Renal pelvis (tissue), 12 donors: ENCODE results near the gene TATDN2. TPM values are rescaled to one million over a fixed set of nuclear protein-coding genes. Genes with fewer than 3 reads are reported as not detected.
A peak's percentile ranks its signal among the peaks of the same experiment; 100 is the strongest.

ENCODE experiments used
- DNase-seq: peaks from one replicate; pipeline ENCODE4 v3.0.0-alpha.2; 2013
- long read RNA-seq, 16 experiments: transcript quantifications; one replicate each; lab custom pipeline, GENCODE V29; 2026
- polyA plus RNA-seq, 3 donors: library from polyadenylated mRNA; unstranded; fragments of 120-200 nt; gene quantifications; one replicate each; pipeline ENCODE4 v1.2.1, GENCODE V29; 2013; ENCODE audit not compliant: insufficient read length in 3 of 3

Gene TATDN2
- polyA plus RNA-seq: 10 to 100 TPM; 29.9 to 36.5 (median 34.9) TPM
- long read RNA-seq, donor 1, full-length matches to known transcripts: 3 of 3 reads
- long read RNA-seq, donor 1, partial matches to known transcripts: 0 of 3 reads
- long read RNA-seq, donor 1, other reads (novel, unspliced or antisense): 0 of 3 reads
- long read RNA-seq, donor 2, full-length matches to known transcripts: 1 of 1 reads
- long read RNA-seq, donor 2, partial matches to known transcripts: 0 of 1 reads
- long read RNA-seq, donor 2, other reads (novel, unspliced or antisense): 0 of 1 reads
- long read RNA-seq, donor 3, full-length matches to known transcripts: 2 of 2 reads
- long read RNA-seq, donor 3, partial matches to known transcripts: 0 of 2 reads
- long read RNA-seq, donor 3, other reads (novel, unspliced or antisense): 0 of 2 reads
- long read RNA-seq, donor 4, full-length matches to known transcripts: 4 of 4 reads
- long read RNA-seq, donor 4, partial matches to known transcripts: 0 of 4 reads
- long read RNA-seq, donor 4, other reads (novel, unspliced or antisense): 0 of 4 reads
- long read RNA-seq, donor 5, full-length matches to known transcripts: 3 of 3 reads
- long read RNA-seq, donor 5, partial matches to known transcripts: 0 of 3 reads
- long read RNA-seq, donor 5, other reads (novel, unspliced or antisense): 0 of 3 reads
- long read RNA-seq, donor 6, full-length matches to known transcripts: 3 of 14 reads
- long read RNA-seq, donor 6, partial matches to known transcripts: 11 of 14 reads
- long read RNA-seq, donor 6, other reads (novel, unspliced or antisense): 0 of 14 reads
- long read RNA-seq, donor 7, full-length matches to known transcripts: 1 of 7 reads
- long read RNA-seq, donor 7, partial matches to known transcripts: 6 of 7 reads
- long read RNA-seq, donor 7, other reads (novel, unspliced or antisense): 0 of 7 reads
- long read RNA-seq, donor 8, full-length matches to known transcripts: 1 of 1 reads
- long read RNA-seq, donor 8, partial matches to known transcripts: 0 of 1 reads
- long read RNA-seq, donor 8, other reads (novel, unspliced or antisense): 0 of 1 reads
- long read RNA-seq, donor 9, full-length matches to known transcripts: 1 of 1 reads
- long read RNA-seq, donor 9, partial matches to known transcripts: 0 of 1 reads
- long read RNA-seq, donor 9, other reads (novel, unspliced or antisense): 0 of 1 reads
- long read RNA-seq, donor 10, full-length matches to known transcripts: 1 of 1 reads
- long read RNA-seq, donor 10, partial matches to known transcripts: 0 of 1 reads
- long read RNA-seq, donor 10, other reads (novel, unspliced or antisense): 0 of 1 reads
- long read RNA-seq, donor 11: 0 reads
- long read RNA-seq, donor 12, full-length matches to known transcripts: 3 of 3 reads
- long read RNA-seq, donor 12, partial matches to known transcripts: 0 of 3 reads
- long read RNA-seq, donor 12, other reads (novel, unspliced or antisense): 0 of 3 reads
- long read RNA-seq, donor 13: 0 reads
- long read RNA-seq, donor 14: 0 reads
- long read RNA-seq, donor 15, full-length matches to known transcripts: 1 of 6 reads
- long read RNA-seq, donor 15, partial matches to known transcripts: 5 of 6 reads
- long read RNA-seq, donor 15, other reads (novel, unspliced or antisense): 0 of 6 reads
- long read RNA-seq, donor 16, full-length matches to known transcripts: 2 of 2 reads
- long read RNA-seq, donor 16, partial matches to known transcripts: 0 of 2 reads
- long read RNA-seq, donor 16, other reads (novel, unspliced or antisense): 0 of 2 reads

- peak; percentile 90 for DNase-seq
Measured at GRCh38 chr3:10248184-10248983, at the start of gene TATDN2. TSS of gene TATDN2 (plus strand) at chr3:10248459. CDS start at chr3:10249201, 742 bp downstream.

- DNase-seq: no peak
Measured at GRCh38 chr3:10198761-10199649, 49.3 kb upstream of the TATDN2 start.

GRCh38 chr3:10204921-10205320 lies 43.3 kb upstream of the TATDN2 start:
- DNase-seq: no peak

GRCh38 chr3:10205451-10206165 lies 42.7 kb upstream of the TATDN2 start:
- DNase-seq: no peak

GRCh38 chr3:10206166-10206511 lies 42.1 kb upstream of the TATDN2 start:
- no peak for DNase-seq

GRCh38 chr3:10213156-10213792 lies 35.0 kb upstream of the TATDN2 start:
- no peak for DNase-seq

GRCh38 chr3:10215578-10216368 lies 32.5 kb upstream of the TATDN2 start:
- no peak for DNase-seq

GRCh38 chr3:10217359-10217758 lies 30.9 kb upstream of the TATDN2 start:
- no peak for DNase-seq

GRCh38 chr3:10219737-10220136 lies 28.5 kb upstream of the TATDN2 start:
- DNase-seq: no peak

GRCh38 chr3:10223676-10224639 lies 24.3 kb upstream of the TATDN2 start:
- DNase-seq: no peak

- DNase-seq: peak; percentile 52
Measured at GRCh38 chr3:10224794-10225665, 23.2 kb upstream of the TATDN2 start.

- DNase-seq: no peak
Measured at GRCh38 chr3:10226293-10226692, 22.0 kb upstream of the TATDN2 start.

- no peak for DNase-seq
Measured at GRCh38 chr3:10228248-10228950, 19.9 kb upstream of the TATDN2 start.

- no peak for DNase-seq
Measured at GRCh38 chr3:10229576-10229975, 18.7 kb upstream of the TATDN2 start.
